HCT116 (cell line): ENCODE results near the gene TRPM4. TPM values are rescaled to one million over a fixed set of nuclear protein-coding genes. Genes with fewer than 3 reads are reported as not detected.

Source experiments
- ATAC-seq: fragments of 200-7000 bp; cut with Tn5 transposase; 2 replicates; pipeline ENCODE4 v1.9.1; 2020; ENCODE audit warnings: mild to moderate bottlenecking, moderate library complexity
- BruUV-seq: library from RNA; stranded (reverse); fragments of 400-500 nt; replicated peaks from 2 replicates; lab custom pipeline; 2021; lab: Mats Ljungman, UMichigan
- CTCF ChIA-PET: fragments of 300-600 bp; sonication (Branson Sonifier 250); formaldehyde crosslinking; loops from one replicate; lab custom pipeline; 2021; ENCODE audit warnings: antibody characterized with exemption; lab: Charles Lee
- POLR2A ChIA-PET: fragments of 300-600, 350-600 bp; sonication (Branson Sonifier 250); formaldehyde crosslinking; loops from one replicate; lab custom pipeline; 2021; ENCODE audit warnings: antibody characterized with exemption; lab: Charles Lee
- RAD21 ChIA-PET, 2 experiments: fragments of 300-600 bp; sonication (Branson Sonifier 250); formaldehyde crosslinking; loops; one replicate each; lab custom pipeline; 2023; ENCODE audit warnings: low total read pairs in 2 of 2; ENCODE audit not compliant: uncharacterized antibody in 2 of 2, unreplicated experiment in 2 of 2, low non-redundant PET in 1 of 2; lab: Charles Lee
- DNase-seq: peaks from one replicate; pipeline ENCODE4 v3.0.0-alpha.2; 2010; ENCODE audit warnings: low read depth, low spot score
- H2AFZ ChIP-seq: fragments of 200-600 bp; shearing (Covaris generic), sonication (generic); 2 replicates; pipeline ENCODE4 v1.6.1; 2017; ENCODE audit warnings: low read depth, mixed run types, mixed read lengths, antibody characterized with exemption, low read length; ENCODE audit not compliant: poor library complexity, severe bottlenecking
- H3K27ac ChIP-seq: 2 replicates; pipeline ENCODE4 v1.5.1; 2012; ENCODE audit warnings: low read depth, low read length
- H3K27me3 ChIP-seq: fragments of 200-600 bp; sonication (generic); 2 replicates; pipeline ENCODE4 v1.6.1; 2016; ENCODE audit warnings: mixed run types, low read length, mixed read lengths; ENCODE audit not compliant: insufficient read depth
- H3K36me3 ChIP-seq, 2 experiments: fragments of 200-500 bp in 1 of 2; fragments of 200-600 bp in 1 of 2; sonication (Bioruptor generic) in 1 of 2; sonication (generic) in 1 of 2; 2 replicates each; pipeline versions ENCODE4 v1.5.1 to v1.6.1; 2014 to 2016; ENCODE audit warnings: low read length in 2 of 2, inconsistent platforms in 1 of 2, mixed read lengths in 1 of 2, mixed run types in 1 of 2; ENCODE audit not compliant: insufficient read depth in 2 of 2, control insufficient read depth in 1 of 2
- H3K4me1 ChIP-seq, 2 experiments: fragments of 200-600 bp in 1 of 2; sonication (generic) in 1 of 2; 2 replicates each; pipeline versions ENCODE4 v1.5.1 to v1.6.1; 2012 to 2017; ENCODE audit warnings: low read length in 2 of 2, inconsistent platforms in 1 of 2, mild to moderate bottlenecking in 1 of 2, mixed read lengths in 1 of 2, mixed run types in 1 of 2, moderate library complexity in 1 of 2; ENCODE audit not compliant: insufficient read depth in 2 of 2, control insufficient read depth in 1 of 2
- H3K4me2 ChIP-seq: fragments of 200-600 bp; sonication (generic); 2 replicates; pipeline ENCODE4 v1.6.1; 2017; ENCODE audit warnings: mixed run types, low read length, mixed read lengths
- H3K4me3 ChIP-seq, 2 experiments: fragments of 200-600 bp in 1 of 2; sonication (generic) in 1 of 2; replicated peaks in 1 of 2; 2 replicates each; pipeline ENCODE4 v1.5.1; 2011 to 2016; ENCODE audit warnings: low read length in 2 of 2, control low read depth in 1 of 2, low read depth in 1 of 2, mild to moderate bottlenecking in 1 of 2, mixed read lengths in 1 of 2, mixed run types in 1 of 2
- H3K79me2 ChIP-seq: fragments of 200-600 bp; sonication (generic); 2 replicates; pipeline ENCODE4 v1.6.1; 2017; ENCODE audit warnings: mild to moderate bottlenecking, mixed run types, low read length, moderate library complexity, mixed read lengths; ENCODE audit not compliant: insufficient read depth
- H3K9ac ChIP-seq: fragments of 200-600 bp; sonication (generic); 2 replicates; pipeline ENCODE4 v1.6.1; 2016; ENCODE audit warnings: low read length, mixed read lengths
- H3K9me2 ChIP-seq: fragments of 200-600 bp; sonication (generic), shearing (Covaris generic); 2 replicates; pipeline ENCODE4 v1.6.1; 2017; ENCODE audit warnings: mixed run types, mild to moderate bottlenecking, moderate library complexity; ENCODE audit not compliant: insufficient read depth
- H3K9me3 ChIP-seq, 2 experiments: fragments of 200-500 bp in 1 of 2; fragments of 200-600 bp in 1 of 2; sonication (Bioruptor generic) in 1 of 2; sonication (generic) in 1 of 2; 2 replicates each; pipeline ENCODE4 v1.6.1; 2014 to 2017; ENCODE audit warnings: low read length in 2 of 2, mixed read lengths in 2 of 2, inconsistent platforms in 1 of 2, low read depth in 1 of 2, mild to moderate bottlenecking in 1 of 2, mixed run types in 1 of 2, moderate library complexity in 1 of 2; ENCODE audit not compliant: control insufficient read depth in 1 of 2, insufficient read depth in 1 of 2
- H4K20me1 ChIP-seq: fragments of 200-600 bp; sonication (generic), shearing (Covaris generic); 2 replicates; pipeline ENCODE4 v1.6.1; 2017; ENCODE audit warnings: mixed run types, mild to moderate bottlenecking, moderate library complexity; ENCODE audit not compliant: insufficient read depth
- ATF3 ChIP-seq: IDR thresholded peaks from 2 replicates; pipeline ENCODE4 v1.6.1; 2012
- CBX3 ChIP-seq: IDR thresholded peaks from 2 replicates; pipeline ENCODE4 v1.6.1; 2012; ENCODE audit warnings: low read depth
- CTCF ChIP-seq, 3 experiments: fragments of 200-600 bp in 1 of 3; sonication (generic) in 1 of 3; IDR thresholded peaks in 2 of 3; conservative IDR thresholded peaks in 1 of 3; 2 replicates each; pipeline ENCODE4 v1.5.1; 2012 to 2017; ENCODE audit warnings: low read depth in 2 of 3, low read length in 2 of 3, antibody characterized with exemption in 1 of 3, borderline replicate concordance in 1 of 3, control low read depth in 1 of 3, mild to moderate bottlenecking in 1 of 3, mixed read lengths in 1 of 3, mixed run types in 1 of 3, moderate library complexity in 1 of 3; ENCODE audit not compliant: insufficient read depth in 1 of 3
- EZH2 ChIP-seq: fragments of 200-600 bp; sonication (generic); IDR thresholded peaks from 2 replicates; pipeline ENCODE4 v1.6.1; 2017; ENCODE audit warnings: antibody characterized with exemption, mixed run types
- MAX ChIP-seq: IDR thresholded peaks from 2 replicates; pipeline ENCODE4 v1.6.1; 2012
- POLR2A ChIP-seq: IDR thresholded peaks from 2 replicates; pipeline ENCODE4 v1.7.0; 2011; ENCODE audit warnings: borderline replicate concordance; ENCODE audit not compliant: insufficient read depth, insufficient read length; ENCODE audit errors: extremely low read depth
- RAD21 ChIP-seq: IDR thresholded peaks from 2 replicates; pipeline ENCODE4 v1.6.1; 2012; ENCODE audit warnings: low read depth, mild to moderate bottlenecking
- SIN3A ChIP-seq: IDR thresholded peaks from 2 replicates; pipeline ENCODE4 v1.6.1; 2012; ENCODE audit warnings: low read depth
- SRF ChIP-seq: IDR thresholded peaks from 2 replicates; pipeline ENCODE4 v1.6.1; 2012; ENCODE audit warnings: low read depth
- ZBTB33 ChIP-seq: IDR thresholded peaks from 2 replicates; pipeline ENCODE4 v1.6.1; 2011; ENCODE audit warnings: mild to moderate bottlenecking, low read length, moderate library complexity; ENCODE audit not compliant: insufficient replicate concordance; ENCODE audit errors: extremely low read depth
- ZFX ChIP-seq: fragments of 450-650 bp; IDR thresholded peaks from 2 replicates; pipeline ENCODE4 v1.6.1; 2017
- intact Hi-C: fragments of 100-400 bp; cut with micrococcal nuclease; formaldehyde crosslinking; loops from 2 replicates; pipeline ENCODE4 v1.10.0; 2022
- total RNA-seq: library from RNA; stranded (reverse); gene quantifications from one replicate; pipeline ENCODE4 v1.2.1, GENCODE V29; 2021; ENCODE audit not compliant: unreplicated experiment

The TRPM4 gene
- total RNA-seq, 1 experiment from 2014 or later = 44.2 TPM

GRCh38 chr19:49217382-49217781, 59.8 kb downstream of the TRPM4 start:
- Histone ChIP-seq H3K4me1 (no peaks in the 10 kb centered on the region), H3K9ac (no peak overlapping the region), H3K4me2 (no peak overlapping the region), H3K27me3 (no peaks in the 10 kb centered on the region), H3K9me3 (no peaks in the 10 kb centered on the region), H2AFZ (no peak overlapping the region), H3K27ac (no peak overlapping the region), H3K9me2 (no peaks in the 10 kb centered on the region), H3K36me3 (no peaks in the 10 kb centered on the region), H3K4me3 (no peak overlapping the region), H3K79me2 (no peaks in the 10 kb centered on the region), H4K20me1 (no peaks in the 10 kb centered on the region)
- intact Hi-C loops = no loop called here
- DNase-seq (no peak), ATAC-seq (no peak)
- TF ChIP-seq SRF (no peak), CBX3 (no peak), CTCF (IDR thresholded peaks at IDR 0.05 in 2 of 3, conservative IDR thresholded peaks at IDR 0.05 in 1 of 3; ENCODE audit: borderline replicate concordance in 1 of 3, insufficient read depth in 1 of 3, low read depth in 2 of 3, low read length in 2 of 3) (no peak), SIN3A (no peak), ATF3 (no peak), RAD21 (no peak), ZFX (no peak), POLR2A (no peak), MAX (no peak), ZBTB33 (no peak), EZH2 (no peak)
- ChIA-PET POLR2A (no interaction called here), RAD21 (no interaction called here), CTCF (interaction anchor here (1.2 to 2.4 kb wide), 2 partner anchors 9 to 13 kb away, joined by 3 to 10 read pairs; no protein-coding TSS in a partner anchor)
- BruUV-seq = no TSS peak
